Fibroblast of mammary gland (primary cell): ENCODE results near the gene ANKRD33.

Experiments
- DNase-seq: peaks from one replicate; pipeline ENCODE4 v3.0.0-alpha.2; 2010; ENCODE audit warnings: low read depth
- H3K4me3 ChIP-seq: 2 replicates; pipeline ENCODE4 v1.5.1; 2011; ENCODE audit warnings: low read depth, mild to moderate bottlenecking, low read length, moderate library complexity; ENCODE audit not compliant: control insufficient read depth
- CTCF ChIP-seq: conservative IDR thresholded peaks from 2 replicates; pipeline ENCODE4 v1.5.1; 2011; ENCODE audit warnings: low read depth, low read length, inconsistent platforms; ENCODE audit not compliant: control insufficient read depth, insufficient read depth

The ANKRD33 gene

GRCh38 chr12:51850081-51850964, 37.6 kb upstream of the ANKRD33 start:
- no peak for TF ChIP-seq CTCF
- DNase-seq, result no peak

GRCh38 chr12:51850965-51851299, 37.0 kb upstream of the ANKRD33 start:
- H3K4me3 ChIP-seq, result no peak overlapping the region
- no peak for TF ChIP-seq CTCF
- no peak for DNase-seq

More at GRCh38 chr12:51850081-51850964, 37.6 kb upstream of the ANKRD33 start:
- no peak overlapping the region for H3K4me3 ChIP-seq

GRCh38 chr12:51851413-51852124, 36.3 kb upstream of the ANKRD33 start:
- no peak overlapping the region for H3K4me3 ChIP-seq
- TF ChIP-seq CTCF, result no peak
- no peak for DNase-seq

GRCh38 chr12:51852404-51853137, 35.3 kb upstream of the ANKRD33 start:
- peak; percentile 46 for DNase-seq
- no peak for TF ChIP-seq CTCF
- H3K4me3 ChIP-seq, result no peak overlapping the region

- peak overlapping the region; percentile 28 for H3K4me3 ChIP-seq
- no peak for TF ChIP-seq CTCF
- peak; percentile 31 for DNase-seq
Observed at GRCh38 chr12:51855586-51856428, 32.1 kb upstream of the ANKRD33 start.

GRCh38 chr12:51860986-51861385, 26.9 kb upstream of the ANKRD33 start:
- no peak overlapping the region for H3K4me3 ChIP-seq
- no peak for TF ChIP-seq CTCF
- no peak for DNase-seq
